ENCODE results near the gene MAML3. TPM values are rescaled to one million over a fixed set of nuclear protein-coding genes. Genes with fewer than 3 reads are reported as not detected.

Gene MAML3
- total RNA-seq, 1 donor from 2014 or later: 4.4 TPM

GRCh38 chr4:139893801-139894200 is 260.2 kb downstream of the MAML3 start:
- DNase-seq: no peak

GRCh38 chr4:139892973-139893736 is 260.8 kb downstream of the MAML3 start:
- DNase-seq: no peak

GRCh38 chr4:139890816-139891215 is 263.2 kb downstream of the MAML3 start:
- no peak for DNase-seq

GRCh38 chr4:139889901-139890300 is 264.1 kb downstream of the MAML3 start:
- no peak for DNase-seq

GRCh38 chr4:139889264-139889663 is 264.7 kb downstream of the MAML3 start:
- no peak for DNase-seq

GRCh38 chr4:139887962-139888735 is 265.8 kb downstream of the MAML3 start:
- no peak for DNase-seq

GRCh38 chr4:139887376-139887802 is 266.6 kb downstream of the MAML3 start:
- no peak for DNase-seq

- DNase-seq: no peak
Measured at GRCh38 chr4:139886798-139887197, 267.2 kb downstream of the MAML3 start.

- DNase-seq: no peak
Measured at GRCh38 chr4:139884438-139884837, 269.5 kb downstream of the MAML3 start.

GRCh38 chr4:139880841-139881240 is 273.1 kb downstream of the MAML3 start:
- DNase-seq: no peak

- DNase-seq: no peak
Measured at GRCh38 chr4:139878050-139878449, 275.9 kb downstream of the MAML3 start.

- no peak for DNase-seq
Measured at GRCh38 chr4:139876337-139876941, 277.5 kb downstream of the MAML3 start.

GRCh38 chr4:139875411-139875825 is 278.6 kb downstream of the MAML3 start:
- no peak for DNase-seq

GRCh38 chr4:139873111-139873860 is 280.7 kb downstream of the MAML3 start:
- no peak for DNase-seq

- no peak for DNase-seq
Measured at GRCh38 chr4:139872274-139872673, 281.7 kb downstream of the MAML3 start.

- DNase-seq: no peak
Measured at GRCh38 chr4:139869810-139870209, 284.2 kb downstream of the MAML3 start.

GRCh38 chr4:139866276-139866962 is 287.6 kb downstream of the MAML3 start:
- DNase-seq: no peak

GRCh38 chr4:139865537-139865936 is 288.4 kb downstream of the MAML3 start:
- DNase-seq: no peak

GRCh38 chr4:139863531-139863930 is 290.5 kb downstream of the MAML3 start:
- DNase-seq: no peak

- DNase-seq: no peak
Measured at GRCh38 chr4:139861471-139861870, 292.5 kb downstream of the MAML3 start.

- DNase-seq: no peak
Measured at GRCh38 chr4:139860435-139861024, 293.5 kb downstream of the MAML3 start.

All from occipital lobe (tissue), 2 donors.